B cell (primary cell): ENCODE data around the gene ANKRD11.

Experiments used
- CTCF ChIP-seq: fragments of 200-600 bp; IDR thresholded peaks from one replicate; pipeline ENCODE4 v1.8.0; 2022; ENCODE audit warnings: antibody characterized with exemption, mild to moderate bottlenecking
- EZH2 ChIP-seq: IDR thresholded peaks from 2 replicates; pipeline ENCODE4 v1.6.1; 2012; ENCODE audit warnings: borderline replicate concordance, low read depth, mild to moderate bottlenecking, moderate library complexity, low read length; ENCODE audit not compliant: insufficient read depth, poor library complexity, severe bottlenecking

GRCh38 chr16:89446136-89446974 lies 44.0 kb downstream of the ANKRD11 start:
- TF ChIP-seq CTCF (no peak), EZH2 (no peak)
